IMR-90 (cell line): ENCODE data around the gene AUTS2. TPM values are rescaled to one million over a fixed set of nuclear protein-coding genes. Genes with fewer than 3 reads are reported as not detected.

ENCODE experiments used
- ATAC-seq: fragments of 200-7000 bp; cut with Tn5 transposase; 2 replicates; pipeline ENCODE4 v1.9.1; 2020; ENCODE audit warnings: low read depth, mild to moderate bottlenecking, moderate library complexity
- BruUV-seq: library from RNA; stranded (reverse); fragments of 400-500 nt; replicated peaks from 2 replicates; lab custom pipeline; 2021; lab: Mats Ljungman, UMichigan
- CTCF ChIA-PET: fragments of 300-600 bp; formaldehyde crosslinking; extraction: SDS; loops from one replicate; lab custom pipeline; 2021; ENCODE audit warnings: antibody characterized with exemption; lab: Yijun Ruan, JAX
- POLR2A ChIA-PET: fragments of 300-600 bp; sonication (Branson Sonifier 250); formaldehyde crosslinking; loops from one replicate; lab custom pipeline; 2022; ENCODE audit warnings: antibody characterized with exemption; ENCODE audit not compliant: unreplicated experiment; lab: Charles Lee
- DNase-seq: peaks from one replicate; pipeline ENCODE4 v3.0.0; 2013
- H2AFZ ChIP-seq: replicated peaks from 2 replicates; pipeline ENCODE3; 2013; ENCODE audit warnings: low read length, mild to moderate bottlenecking; ENCODE audit not compliant: poor library complexity
- H2AK5ac ChIP-seq: 2 replicates; pipeline ENCODE4 v1.6.1; 2013; ENCODE audit warnings: low read depth, low read length, inconsistent platforms
- H2AK9ac ChIP-seq: replicated peaks from 2 replicates; pipeline ENCODE3; 2013; ENCODE audit warnings: mild to moderate bottlenecking, low read depth, low read length, moderate library complexity; ENCODE audit not compliant: poor library complexity
- H2BK120ac ChIP-seq: 2 replicates; pipeline ENCODE4 v1.6.1; 2013; ENCODE audit warnings: low read depth, low read length, inconsistent platforms
- H2BK15ac ChIP-seq: 3 replicates; pipeline ENCODE4 v1.6.1; 2013; ENCODE audit warnings: low read depth, low read length, inconsistent platforms
- H2BK20ac ChIP-seq: 2 replicates; pipeline ENCODE4 v1.6.1; 2013; ENCODE audit warnings: low read depth, mild to moderate bottlenecking, inconsistent platforms, low read length, moderate library complexity
- H2BK5ac ChIP-seq: 2 replicates; pipeline ENCODE4 v1.6.1; 2013; ENCODE audit warnings: mild to moderate bottlenecking, low read depth, low read length, inconsistent platforms; ENCODE audit not compliant: poor library complexity, severe bottlenecking
- H3K14ac ChIP-seq: replicated peaks from 2 replicates; pipeline ENCODE4 v1.6.1; 2013; ENCODE audit warnings: low read depth, low read length, inconsistent platforms
- H3K18ac ChIP-seq: 2 replicates; pipeline ENCODE4 v1.6.1; 2013; ENCODE audit warnings: low read depth, low read length, control low read depth
- H3K23ac ChIP-seq: 2 replicates; pipeline ENCODE4 v1.6.1; 2013; ENCODE audit warnings: low read depth, low read length, inconsistent platforms
- H3K27ac ChIP-seq: 2 replicates; pipeline ENCODE4 v1.5.1; 2013; ENCODE audit warnings: mild to moderate bottlenecking, control low read depth, low read length; ENCODE audit not compliant: insufficient read depth
- H3K27me3 ChIP-seq: 2 replicates; pipeline ENCODE4 v1.6.1; 2013; ENCODE audit warnings: low read length; ENCODE audit not compliant: control insufficient read depth, insufficient read depth
- H3K36me3 ChIP-seq: 2 replicates; pipeline ENCODE4 v1.6.1; 2013; ENCODE audit warnings: low read length, mixed read lengths; ENCODE audit not compliant: control insufficient read depth, insufficient read depth
- H3K4ac ChIP-seq: 2 replicates; pipeline ENCODE4 v1.6.1; 2013; ENCODE audit warnings: low read depth, low read length, inconsistent platforms
- H3K4me1 ChIP-seq: 2 replicates; pipeline ENCODE4 v1.6.1; 2013; ENCODE audit warnings: low read length, mixed read lengths; ENCODE audit not compliant: control insufficient read depth, insufficient read depth
- H3K4me2 ChIP-seq: 2 replicates; pipeline ENCODE4 v1.6.1; 2013; ENCODE audit warnings: low read depth, mild to moderate bottlenecking, control low read depth, low read length, moderate library complexity
- H3K4me3 ChIP-seq: 2 replicates; pipeline ENCODE4 v1.5.1; 2013; ENCODE audit warnings: low read depth, mild to moderate bottlenecking, control low read depth, low read length, moderate library complexity; ENCODE audit not compliant: insufficient read depth
- H3K56ac ChIP-seq: 2 replicates; pipeline ENCODE4 v1.6.1; 2013; ENCODE audit warnings: low read length, inconsistent platforms; ENCODE audit not compliant: insufficient read depth; ENCODE audit errors: extremely low read depth
- H3K79me1 ChIP-seq, 2 experiments: 2 replicates each; pipeline ENCODE4 v1.6.1; 2013; ENCODE audit warnings: low read length in 2 of 2, inconsistent platforms in 1 of 2, low read depth in 1 of 2
- H3K9ac ChIP-seq: 2 replicates; pipeline ENCODE4 v1.6.1; 2013; ENCODE audit warnings: low read depth, low read length, control low read depth
- H3K9me1 ChIP-seq: 2 replicates; pipeline ENCODE4 v1.6.1; 2013; ENCODE audit warnings: low read length, inconsistent platforms; ENCODE audit not compliant: insufficient read depth
- H3K9me3 ChIP-seq: 2 replicates; pipeline ENCODE4 v1.6.1; 2013; ENCODE audit warnings: low read length; ENCODE audit not compliant: control insufficient read depth, insufficient read depth
- H4K20me1 ChIP-seq: 2 replicates; pipeline ENCODE4 v1.6.1; 2013; ENCODE audit warnings: low read length, inconsistent platforms; ENCODE audit not compliant: insufficient read depth
- H4K5ac ChIP-seq: 2 replicates; pipeline ENCODE4 v1.6.1; 2013; ENCODE audit warnings: mild to moderate bottlenecking, low read depth, low read length, control low read depth
- H4K8ac ChIP-seq, 2 experiments: 2 replicates each; pipeline ENCODE4 v1.6.1; 2013; ENCODE audit warnings: low read depth in 2 of 2, low read length in 2 of 2, control low read depth in 1 of 2, inconsistent platforms in 1 of 2
- H4K91ac ChIP-seq: 2 replicates; pipeline ENCODE4 v1.6.1; 2013; ENCODE audit warnings: low read depth, low read length, inconsistent platforms; ENCODE audit not compliant: insufficient read depth
- CEBPB ChIP-seq: IDR thresholded peaks from 2 replicates; pipeline ENCODE4 v1.6.1; 2012; ENCODE audit warnings: low read depth, low read length, improper control_type of control experiment
- FOS ChIP-seq: fragments of 150-350 bp; IDR thresholded peaks from 2 replicates; pipeline ENCODE4 v1.6.1; 2016; ENCODE audit warnings: low read depth, low read length
- MAFK ChIP-seq: IDR thresholded peaks from 2 replicates; pipeline ENCODE4 v1.6.1; 2012; ENCODE audit warnings: low read depth, low read length, improper control_type of control experiment
- MAZ ChIP-seq: IDR thresholded peaks from 2 replicates; pipeline ENCODE4 v1.6.1; 2012; ENCODE audit warnings: low read depth, mild to moderate bottlenecking, low read length, improper control_type of control experiment, moderate library complexity, borderline replicate concordance
- MXI1 ChIP-seq: IDR thresholded peaks from 2 replicates; pipeline ENCODE4 v1.6.1; 2012; ENCODE audit warnings: low read depth, mild to moderate bottlenecking, low read length, moderate library complexity, borderline replicate concordance
- NFE2L2 ChIP-seq: fragments of 150-350 bp; IDR thresholded peaks from 2 replicates; pipeline ENCODE4 v1.6.1; 2016; ENCODE audit warnings: low read depth, mild to moderate bottlenecking, low read length
- POLR2A ChIP-seq: IDR thresholded peaks from 2 replicates; pipeline ENCODE4 v1.6.1; 2012; ENCODE audit warnings: mild to moderate bottlenecking, low read depth, low read length
- RAD21 ChIP-seq: IDR thresholded peaks from 2 replicates; pipeline ENCODE4 v1.6.1; 2012; ENCODE audit warnings: low read length, improper control_type of control experiment
- RCOR1 ChIP-seq: IDR thresholded peaks from 2 replicates; pipeline ENCODE4 v1.6.1; 2012; ENCODE audit warnings: mild to moderate bottlenecking, low read length, improper control_type of control experiment; ENCODE audit not compliant: insufficient replicate concordance
- RFX5 ChIP-seq: IDR thresholded peaks from 2 replicates; pipeline ENCODE4 v1.8.0; 2012; ENCODE audit warnings: low read depth, mild to moderate bottlenecking, low read length, moderate library complexity
- SMC3 ChIP-seq: fragments of 150-350 bp; IDR thresholded peaks from 2 replicates; pipeline ENCODE4 v1.6.1; 2016; ENCODE audit warnings: low read depth, mild to moderate bottlenecking, antibody characterized with exemption, low read length, moderate library complexity
- WGBS, 2 experiments: methylation state at CpG; one replicate each; pipeline versions ENCODE4 v1.1.5 to v1.1.7; 2013; ENCODE audit warnings: missing lambda C conversion rate in 2 of 2; ENCODE audit not compliant: insufficient read length in 1 of 2; ENCODE audit errors: extremely low coverage in 2 of 2; 5-methylcytosine and 5-hydroxymethylcytosine counted together
- dilution Hi-C: fragments of 300-500 bp; cut with HindIII; formaldehyde crosslinking; loops from one replicate; pipeline ENCODE4 v1.14.3; 2018; ENCODE audit warnings: low sequenced_read_pairs; ENCODE audit not compliant: unreplicated experiment
- in situ Hi-C: fragments of 300-500 bp; cut with MboI; formaldehyde crosslinking; loops from 3 replicates; pipeline ENCODE4 v1.14.3; 2019; ENCODE audit warnings: low sequenced_read_pairs, inconsistent platforms, mixed read lengths
- intact Hi-C: fragments of 100-400 bp; cut with micrococcal nuclease; formaldehyde crosslinking; loops from 2 replicates; pipeline ENCODE4 v1.10.0; 2022
- polyA plus RNA-seq, 3 experiments: library from polyadenylated mRNA; depleted of rRNA; stranded (reverse); fragments of >200 nt; gene quantifications; 2 replicates each; pipeline ENCODE4 v1.2.3, GENCODE V29; 2012; ENCODE audit warnings: low replicate concordance in 1 of 3
- total RNA-seq: library from RNA; depleted of rRNA; stranded (reverse); fragments of >200 nt; gene quantifications from 2 replicates; pipeline ENCODE4 v1.2.3, GENCODE V29; 2012
- TF ChIP-seq, protein P1 (sequence below): conservative IDR thresholded peaks from 2 replicates; pipeline ENCODE4 v1.5.1; 2012; ENCODE audit warnings: mild to moderate bottlenecking, low read depth, low read length, improper control_type of control experiment
- TF ChIP-seq, protein P2 (sequence below): fragments of 150-350 bp; IDR thresholded peaks from 2 replicates; pipeline ENCODE4 v1.6.1; 2016; ENCODE audit warnings: low read depth, mild to moderate bottlenecking, low read length, moderate library complexity, borderline replicate concordance
- TF ChIP-seq, protein P3 (sequence below): fragments of 150-350 bp; IDR thresholded peaks from 2 replicates; pipeline ENCODE4 v1.6.1; 2017; ENCODE audit warnings: mild to moderate bottlenecking, antibody characterized with exemption, low read length, low read depth

The AUTS2 gene
- total and polyA plus RNA-seq, 2 of the 4 experiments (the other 2 are of a cell fraction) = 0.90 to 3.0 TPM

DNA sequence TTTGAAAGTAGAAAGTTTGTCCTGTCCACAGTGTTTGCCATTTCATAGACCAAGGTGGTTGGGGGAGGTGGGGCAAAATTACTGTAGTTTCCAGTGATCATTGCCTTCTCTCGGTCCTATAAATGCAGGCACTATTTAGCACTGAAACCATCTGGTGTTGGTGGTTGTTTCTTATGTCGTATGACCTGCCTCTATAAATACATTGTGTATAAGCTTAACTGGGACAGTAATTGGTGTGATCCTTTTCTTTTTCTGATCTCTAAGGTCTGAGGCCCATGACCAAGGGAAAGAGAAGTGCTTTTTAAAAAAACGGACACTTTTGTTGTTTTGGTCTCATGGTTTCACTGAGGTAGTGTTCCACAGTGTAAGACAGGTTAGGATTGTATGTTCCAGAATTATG lies 63.1 kb downstream of the AUTS2 start:
- Histone ChIP-seq H3K18ac (no peak overlapping the region), H2BK15ac (no peak overlapping the region), H3K9me3 (no peaks in the 10 kb centered on the region), H3K23ac (no peak overlapping the region), H3K36me3 (no peaks in the 10 kb centered on the region), H2AK5ac (no peak overlapping the region), H3K4me1 (no peaks in the 10 kb centered on the region), H3K9me1 (no peaks in the 10 kb centered on the region), H3K9ac (no peak overlapping the region), H3K14ac (no peak overlapping the region), H2AK9ac (no peak overlapping the region), H3K27me3 (no peaks in the 10 kb centered on the region), H3K79me1 (no peaks in the 10 kb centered on the region), H3K4me3 (no peak overlapping the region), H3K4ac (no peak overlapping the region), H4K8ac (no peak overlapping the region), H2BK5ac (no peak overlapping the region), H2BK120ac (no peak overlapping the region), H3K56ac (no peak overlapping the region), H3K27ac (no peak overlapping the region), H3K4me2 (no peak overlapping the region), H4K20me1 (no peaks in the 10 kb centered on the region), H4K5ac (no peak overlapping the region), H4K91ac (no peak overlapping the region), H2BK20ac (no peak overlapping the region), H2AFZ (no peak overlapping the region)
- 60% methylated on average over 1 of the region's 3 CpGs; no CpG with 5 or more reads in 1 of the 2 experiments for WGBS, 2 experiments
- BruUV-seq = no TSS peak
- TF ChIP-seq NFE2L2 = no peak
- no peak for TF ChIP-seq RFX5
- no peak for TF ChIP-seq MXI1
- TF ChIP-seq MAZ = no peak
- TF ChIP-seq, protein P1, sequence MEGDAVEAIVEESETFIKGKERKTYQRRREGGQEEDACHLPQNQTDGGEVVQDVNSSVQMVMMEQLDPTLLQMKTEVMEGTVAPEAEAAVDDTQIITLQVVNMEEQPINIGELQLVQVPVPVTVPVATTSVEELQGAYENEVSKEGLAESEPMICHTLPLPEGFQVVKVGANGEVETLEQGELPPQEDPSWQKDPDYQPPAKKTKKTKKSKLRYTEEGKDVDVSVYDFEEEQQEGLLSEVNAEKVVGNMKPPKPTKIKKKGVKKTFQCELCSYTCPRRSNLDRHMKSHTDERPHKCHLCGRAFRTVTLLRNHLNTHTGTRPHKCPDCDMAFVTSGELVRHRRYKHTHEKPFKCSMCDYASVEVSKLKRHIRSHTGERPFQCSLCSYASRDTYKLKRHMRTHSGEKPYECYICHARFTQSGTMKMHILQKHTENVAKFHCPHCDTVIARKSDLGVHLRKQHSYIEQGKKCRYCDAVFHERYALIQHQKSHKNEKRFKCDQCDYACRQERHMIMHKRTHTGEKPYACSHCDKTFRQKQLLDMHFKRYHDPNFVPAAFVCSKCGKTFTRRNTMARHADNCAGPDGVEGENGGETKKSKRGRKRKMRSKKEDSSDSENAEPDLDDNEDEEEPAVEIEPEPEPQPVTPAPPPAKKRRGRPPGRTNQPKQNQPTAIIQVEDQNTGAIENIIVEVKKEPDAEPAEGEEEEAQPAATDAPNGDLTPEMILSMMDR = no peak
- TF ChIP-seq, protein P2, sequence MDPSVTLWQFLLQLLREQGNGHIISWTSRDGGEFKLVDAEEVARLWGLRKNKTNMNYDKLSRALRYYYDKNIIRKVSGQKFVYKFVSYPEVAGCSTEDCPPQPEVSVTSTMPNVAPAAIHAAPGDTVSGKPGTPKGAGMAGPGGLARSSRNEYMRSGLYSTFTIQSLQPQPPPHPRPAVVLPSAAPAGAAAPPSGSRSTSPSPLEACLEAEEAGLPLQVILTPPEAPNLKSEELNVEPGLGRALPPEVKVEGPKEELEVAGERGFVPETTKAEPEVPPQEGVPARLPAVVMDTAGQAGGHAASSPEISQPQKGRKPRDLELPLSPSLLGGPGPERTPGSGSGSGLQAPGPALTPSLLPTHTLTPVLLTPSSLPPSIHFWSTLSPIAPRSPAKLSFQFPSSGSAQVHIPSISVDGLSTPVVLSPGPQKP = no peak
- TF ChIP-seq SMC3 = no peak
- no peak for TF ChIP-seq MAFK
- no peak for TF ChIP-seq FOS
- TF ChIP-seq RAD21 = no peak
- no peak for TF ChIP-seq CEBPB
- TF ChIP-seq, protein P3, sequence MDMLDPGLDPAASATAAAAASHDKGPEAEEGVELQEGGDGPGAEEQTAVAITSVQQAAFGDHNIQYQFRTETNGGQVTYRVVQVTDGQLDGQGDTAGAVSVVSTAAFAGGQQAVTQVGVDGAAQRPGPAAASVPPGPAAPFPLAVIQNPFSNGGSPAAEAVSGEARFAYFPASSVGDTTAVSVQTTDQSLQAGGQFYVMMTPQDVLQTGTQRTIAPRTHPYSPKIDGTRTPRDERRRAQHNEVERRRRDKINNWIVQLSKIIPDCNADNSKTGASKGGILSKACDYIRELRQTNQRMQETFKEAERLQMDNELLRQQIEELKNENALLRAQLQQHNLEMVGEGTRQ = no peak
- no peak for TF ChIP-seq RCOR1
- TF ChIP-seq POLR2A = no peak
- ATAC-seq (no peak), DNase-seq (no peak)
- intact Hi-C loops = no loop called here
- dilution Hi-C loops = no loop called here
- in situ Hi-C loops = no loop called here
- ChIA-PET POLR2A (no interaction called here), CTCF (no interaction called here)
